ENCODE results near the gene LRRC63.
"Not testable (repeated sequence)": the region's sequence is repeated elsewhere in the genome, so short reads cannot be mapped to it uniquely, and the experiment has no call there.

Gene LRRC63

DNA sequence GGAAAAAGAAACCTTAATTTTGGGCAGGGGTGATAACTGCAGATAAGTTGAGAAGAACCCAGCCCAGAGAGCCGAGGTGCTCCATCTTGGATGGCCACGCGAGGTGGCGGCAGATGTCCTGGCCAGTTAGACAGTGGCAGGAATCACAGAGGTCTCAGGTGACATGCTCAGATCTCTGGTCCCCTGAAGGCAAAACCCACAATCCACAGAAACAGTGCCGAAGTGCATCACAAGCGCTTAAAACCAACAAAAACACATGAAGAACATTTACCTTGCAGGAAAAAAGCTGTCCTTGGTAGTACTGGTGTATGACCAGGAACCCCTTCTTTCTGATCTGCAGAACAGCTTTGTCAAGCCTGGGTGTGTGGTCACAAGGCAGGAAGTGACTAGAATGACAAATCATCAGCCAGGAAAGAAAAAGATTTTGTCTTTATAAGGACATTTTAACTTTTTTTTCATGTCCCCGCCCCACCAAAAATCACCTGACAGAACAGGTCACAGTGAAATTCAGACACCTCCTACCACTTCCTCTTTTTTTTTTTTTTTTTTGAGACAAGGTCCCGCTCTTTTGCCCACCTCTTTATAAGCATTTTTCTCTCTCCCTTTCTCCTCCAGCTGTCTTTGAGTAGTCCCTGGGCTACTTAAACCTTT lies 29.8 kb upstream of the LRRC63 start, which contains the start of gene LCP1:
Gene LCP1 (minus strand): TSS at position 338 of the 651 bp plus-strand sequence. CDS start 22,515 bp downstream, outside the sequence.
- peak; percentile 54 to 97 (median 80) for DNase-seq

DNA sequence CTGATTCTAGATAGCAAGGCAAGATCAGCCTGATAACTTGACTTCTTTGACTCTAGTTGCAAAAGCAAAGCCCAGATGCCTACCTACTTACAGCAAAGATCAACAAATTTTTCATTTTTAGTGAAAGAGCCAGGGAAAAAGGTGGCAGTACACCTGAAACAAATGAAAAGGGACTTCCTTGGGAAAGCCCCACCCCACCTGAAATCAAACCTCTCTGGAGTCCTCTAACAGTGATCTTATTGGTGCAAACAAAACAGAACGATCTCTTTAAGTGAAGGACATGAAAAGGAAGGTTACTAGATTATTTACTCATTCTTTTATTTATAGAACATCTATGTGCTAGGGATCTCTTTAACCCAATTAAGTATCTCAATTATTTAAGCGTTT lies 29.2 kb upstream of the LRRC63 start:
- DNase-seq: no peak

DNA sequence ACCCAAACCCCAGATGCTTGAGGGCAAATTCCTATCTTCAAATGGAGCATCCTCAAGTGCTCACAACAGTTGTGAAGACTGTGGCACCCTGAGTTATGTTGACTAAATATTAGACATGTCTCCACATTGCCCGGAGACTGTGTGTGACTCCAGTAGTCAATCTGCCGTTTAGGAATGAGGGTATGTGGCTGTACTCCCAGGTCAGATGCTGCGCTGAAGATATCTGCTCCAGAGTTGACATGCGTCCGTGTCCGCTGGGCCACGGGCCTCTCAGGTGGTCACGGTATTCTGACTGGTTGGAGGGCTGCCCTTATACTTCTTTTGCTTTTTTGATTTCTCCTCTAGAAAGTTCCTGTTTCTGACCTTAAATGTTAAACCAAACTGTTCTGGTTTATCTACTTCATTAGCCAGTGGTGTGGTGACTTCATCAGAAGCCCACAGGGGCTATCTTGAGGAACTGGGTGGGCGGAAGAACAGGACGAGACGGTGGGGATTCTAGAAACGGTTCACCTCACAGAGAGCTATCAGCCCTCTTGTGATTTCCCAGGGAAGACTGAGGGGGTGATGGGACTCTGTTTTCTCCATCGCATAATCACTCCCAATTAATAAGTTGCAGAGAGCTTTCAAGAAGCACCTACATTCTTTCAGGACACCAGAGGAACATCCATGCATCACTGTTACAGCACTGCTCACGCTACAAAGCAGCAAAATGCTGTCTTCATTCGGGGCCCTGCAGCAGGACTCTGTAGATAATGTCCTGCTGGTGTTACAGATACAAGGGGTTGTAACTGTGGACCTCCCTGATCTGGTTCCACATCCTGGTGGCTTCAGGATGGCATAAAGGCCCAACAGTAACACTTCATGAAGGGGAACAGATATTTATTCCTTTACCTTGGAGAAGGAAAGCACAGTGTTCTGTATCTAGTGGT lies 28.4 kb upstream of the LRRC63 start:
- DNase-seq: no peak

DNA sequence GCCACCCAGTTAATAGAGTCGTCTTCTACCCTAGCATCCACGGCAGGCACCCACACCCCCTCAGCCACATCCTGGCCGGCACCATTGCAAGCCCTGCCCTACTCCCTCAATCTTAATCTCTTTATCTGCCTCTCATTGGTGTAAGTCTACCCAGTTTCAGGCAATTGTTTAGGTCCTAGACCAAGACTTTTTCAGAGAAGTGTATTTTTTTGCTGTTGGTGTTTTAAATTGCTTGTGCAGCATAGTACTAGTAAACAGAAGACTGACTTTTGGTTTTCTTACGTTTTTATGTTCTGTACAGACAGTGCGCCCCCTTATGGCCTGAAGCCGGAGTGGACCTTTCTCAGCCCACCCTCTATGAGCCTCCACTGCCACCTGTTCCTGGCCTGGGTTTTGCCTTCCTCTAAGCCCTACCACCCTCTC lies 27.4 kb upstream of the LRRC63 start:
- peak; percentile 33 to 87 (median 60) for DNase-seq

DNA sequence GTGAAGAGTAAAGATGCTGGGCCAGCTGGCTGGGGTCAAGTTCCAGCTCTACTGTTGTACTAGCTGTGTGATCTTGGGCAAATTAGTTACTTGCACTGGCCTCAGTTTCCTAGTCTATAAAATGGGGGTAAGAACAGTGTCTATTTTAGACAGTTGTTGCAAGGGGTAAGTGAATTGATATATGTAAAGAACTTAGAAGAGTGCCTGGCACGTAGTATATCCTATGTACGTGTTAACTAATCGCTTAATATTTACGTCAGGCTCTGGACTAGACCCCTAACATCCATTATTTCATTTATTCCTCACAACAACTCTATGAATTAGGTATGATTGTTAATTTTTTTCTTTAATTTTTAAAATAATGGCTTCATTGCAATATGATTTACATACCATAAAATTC lies 26.1 kb upstream of the LRRC63 start:
- no peak for DNase-seq

DNA sequence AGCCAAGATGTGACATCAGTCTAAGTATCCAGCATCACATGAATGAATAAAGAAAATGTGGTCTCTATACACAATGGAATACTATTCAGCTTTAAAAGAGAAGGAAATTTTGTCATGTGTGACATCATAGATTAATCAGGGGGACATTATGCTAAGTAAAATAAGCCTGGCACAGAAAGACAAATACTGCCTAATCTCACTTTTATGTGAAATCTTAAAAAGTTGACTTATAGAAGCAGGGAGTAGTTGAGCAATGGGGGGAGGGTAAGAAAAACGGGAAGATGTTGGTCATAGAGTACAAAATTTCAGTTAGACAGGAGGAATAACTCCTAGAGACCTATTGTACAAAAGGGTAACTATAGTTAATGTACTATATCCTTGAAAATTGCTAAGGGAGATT lies 19.3 kb upstream of the LRRC63 start:
- no peak for DNase-seq

DNA sequence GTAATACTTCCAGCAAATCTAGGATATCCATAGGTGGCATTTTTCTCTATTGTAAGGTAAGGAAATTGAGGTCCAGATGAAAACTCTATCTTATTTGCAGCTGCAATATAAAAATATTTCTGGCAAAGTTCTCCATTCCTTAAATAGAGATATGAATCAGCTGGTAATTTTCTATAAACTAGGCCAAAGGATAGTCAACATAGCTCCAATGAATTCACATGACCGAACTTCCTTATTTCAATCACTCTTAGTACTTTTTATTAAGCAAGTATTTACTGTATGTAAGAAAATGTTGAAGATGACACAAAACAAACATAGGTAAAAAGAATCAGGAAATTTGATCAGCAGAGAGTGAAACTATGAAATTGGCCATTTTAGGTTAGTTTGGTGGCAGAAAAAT lies 16.7 kb upstream of the LRRC63 start:
- DNase-seq: no peak

DNA sequence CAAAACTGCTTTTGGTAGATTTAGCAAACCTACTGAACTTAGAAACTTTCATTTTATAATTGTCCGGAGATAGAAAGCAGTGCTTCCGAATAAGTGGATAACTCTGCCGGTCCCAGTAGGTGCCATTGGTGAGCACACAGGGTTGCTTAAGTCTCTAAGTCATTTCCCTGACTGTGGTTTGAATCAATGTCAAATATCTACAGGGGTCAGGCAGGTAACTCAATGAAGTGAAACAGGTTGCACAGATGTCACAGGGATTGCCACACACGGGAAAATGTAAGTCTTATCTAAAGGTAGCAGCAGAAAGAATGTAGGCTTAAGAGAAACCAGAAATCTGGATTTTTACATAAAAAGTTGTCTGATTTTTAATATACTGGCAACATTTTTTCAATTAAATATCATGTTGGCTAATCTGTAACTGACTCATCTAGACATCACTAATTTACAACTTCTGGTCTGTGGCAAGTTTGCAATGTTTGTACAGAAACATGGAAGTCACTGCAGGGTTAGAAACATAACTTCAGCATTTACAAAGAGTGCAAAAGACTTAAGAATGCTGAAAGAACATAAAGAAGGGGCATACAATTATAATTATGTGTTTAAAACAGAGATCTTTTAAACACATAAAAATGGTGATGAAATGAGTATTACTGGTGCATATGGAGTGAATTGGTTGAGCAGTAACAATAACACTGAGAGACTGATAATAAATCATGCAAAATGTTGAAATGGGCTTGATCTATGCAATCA lies 14.3 kb upstream of the LRRC63 start:
- no peak for DNase-seq

DNA sequence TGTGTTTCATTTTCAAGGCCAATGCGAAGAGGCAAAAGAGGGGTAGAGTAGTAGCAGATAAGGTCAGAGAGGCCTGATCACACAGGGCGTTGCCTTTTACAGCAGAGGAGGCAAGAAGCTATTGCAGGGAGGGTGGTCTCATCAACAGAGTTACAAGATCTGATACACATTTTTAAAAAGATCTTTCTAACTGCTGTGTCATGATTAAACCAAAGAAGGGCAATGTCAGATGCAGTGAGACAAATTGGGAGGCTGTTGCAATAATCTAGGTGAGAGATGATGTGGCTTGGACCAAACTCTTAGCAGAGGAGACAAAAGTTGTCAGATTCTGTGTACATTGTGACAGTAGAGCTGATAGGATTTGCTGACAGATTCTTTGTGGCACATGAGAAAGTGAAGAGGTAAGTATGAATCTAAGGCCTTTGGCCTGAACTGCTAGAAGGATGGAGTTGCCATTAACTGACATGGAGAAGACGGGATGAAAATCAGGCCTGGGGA lies 13.0 kb upstream of the LRRC63 start:
- no peak for DNase-seq

DNA sequence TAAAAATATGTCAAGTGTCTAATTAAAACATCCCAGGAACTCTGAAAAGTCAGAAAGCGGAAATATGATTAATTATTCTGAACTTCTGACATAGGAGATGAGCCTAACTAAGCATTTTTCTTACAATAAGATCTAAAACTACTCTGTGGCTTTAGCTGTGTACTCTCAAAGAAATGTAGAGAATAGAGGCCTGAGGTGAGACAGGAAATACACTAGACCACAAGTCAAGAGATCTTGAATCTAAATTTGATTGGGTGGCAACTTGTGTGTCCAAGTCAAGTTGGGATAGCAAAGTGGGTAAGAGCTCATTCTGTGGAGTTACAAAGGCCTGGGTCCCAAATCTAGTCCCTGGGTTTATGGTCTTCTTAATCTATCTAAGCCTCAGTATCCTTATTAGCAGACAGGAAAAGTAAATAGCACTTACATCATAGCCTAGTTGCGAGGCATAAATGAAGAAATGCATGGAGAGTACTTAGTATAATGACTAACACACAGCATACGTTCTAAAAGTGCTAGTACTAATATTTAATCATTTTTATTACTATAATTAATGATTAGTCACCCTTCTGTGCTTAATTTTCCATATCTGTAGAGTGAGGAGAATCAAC lies 9.4 kb upstream of the LRRC63 start:
- DNase-seq: peak in 1 of 5 donors; percentile 59

DNA sequence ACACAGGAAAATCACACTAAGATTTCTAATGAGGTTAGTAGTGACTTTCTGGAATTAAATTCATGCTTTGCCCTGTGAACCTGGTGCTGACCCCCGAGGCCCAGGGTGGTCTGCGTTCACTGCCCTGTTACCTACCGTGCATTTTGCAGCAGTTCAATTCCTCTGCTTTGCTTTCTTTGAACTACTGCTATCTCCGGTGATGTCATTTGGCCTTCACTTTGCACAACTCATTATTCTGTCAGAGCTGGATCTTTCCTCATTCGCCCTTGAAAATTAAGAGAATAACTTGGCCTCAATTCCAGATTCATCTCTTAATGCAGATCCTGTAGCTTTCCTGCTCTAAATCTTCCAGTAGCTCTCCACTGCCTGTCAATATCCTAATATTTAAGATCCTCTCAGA lies 8.8 kb upstream of the LRRC63 start:
- DNase-seq: no peak

DNA sequence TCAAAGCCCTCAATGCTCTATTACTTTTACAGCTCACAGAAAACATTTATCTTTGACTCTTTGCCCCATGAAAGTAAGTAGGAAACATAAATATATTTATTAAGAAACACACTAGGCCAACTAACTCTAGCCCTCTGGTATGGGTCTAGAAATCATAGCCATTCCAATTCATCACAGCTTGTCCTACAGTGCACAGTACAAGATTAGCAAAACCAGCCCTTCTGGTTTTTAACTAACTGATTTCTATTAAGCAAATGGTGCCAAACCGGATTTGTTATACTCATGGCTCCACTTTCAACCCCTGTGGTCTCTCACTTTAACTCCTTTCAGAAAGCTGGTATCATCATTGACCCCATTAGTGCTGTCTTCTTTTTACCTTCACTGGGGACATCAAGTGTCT lies 5.6 kb upstream of the LRRC63 start:
- no peak for DNase-seq

DNA sequence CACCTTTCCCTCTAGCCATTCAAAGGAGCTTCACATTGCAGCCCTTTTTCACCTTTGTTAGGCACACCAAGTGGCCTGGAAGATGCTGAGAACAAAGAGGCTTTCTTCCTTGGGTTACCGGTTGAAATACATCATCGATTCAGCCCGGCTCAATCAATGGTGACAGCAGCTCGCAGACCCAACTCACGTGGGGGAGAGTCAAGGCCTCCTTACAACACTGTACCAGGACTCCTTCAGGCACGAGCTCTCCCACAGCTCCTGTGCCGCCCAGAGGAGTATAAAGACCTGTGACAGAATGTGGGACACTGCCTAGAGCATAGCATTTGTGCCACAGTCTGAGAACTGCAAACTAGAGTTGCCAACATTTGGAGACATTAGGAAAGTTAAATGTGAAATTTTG lies 3.9 kb upstream of the LRRC63 start:
- DNase-seq: no peak

DNA sequence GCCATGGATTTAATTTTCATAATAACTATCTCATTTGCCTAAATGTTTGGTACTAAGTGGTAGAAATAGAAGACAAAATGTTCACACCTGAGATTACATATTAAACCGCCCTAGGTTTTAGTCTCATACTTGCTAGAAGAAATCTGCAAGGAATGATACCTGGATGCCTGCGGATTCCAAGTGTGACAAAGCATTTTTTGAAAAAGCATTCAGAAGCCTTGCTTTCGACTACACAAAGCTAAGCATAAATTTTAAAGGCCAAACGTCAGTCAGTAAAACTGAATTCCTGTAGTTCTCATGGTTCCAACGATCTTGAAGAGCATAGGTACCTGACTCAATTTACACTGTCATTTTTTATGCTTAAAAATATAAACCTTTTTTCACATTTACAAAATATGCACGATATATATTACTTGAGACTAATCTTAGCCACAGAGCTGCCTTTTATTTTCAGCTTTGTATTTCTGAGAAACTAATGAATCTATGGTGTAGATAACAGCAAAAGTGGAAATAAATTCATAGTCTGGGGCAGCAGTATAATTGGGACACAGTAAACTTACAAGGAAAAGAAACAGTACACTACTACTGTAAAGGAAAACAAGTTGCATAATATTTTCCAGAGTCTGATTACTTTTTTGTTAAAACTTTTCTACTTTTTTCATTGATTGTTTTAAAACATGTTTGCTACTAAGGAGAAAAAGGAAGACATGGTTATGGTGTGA lies 1.2 kb upstream of the LRRC63 start:
- DNase-seq: no peak

DNA sequence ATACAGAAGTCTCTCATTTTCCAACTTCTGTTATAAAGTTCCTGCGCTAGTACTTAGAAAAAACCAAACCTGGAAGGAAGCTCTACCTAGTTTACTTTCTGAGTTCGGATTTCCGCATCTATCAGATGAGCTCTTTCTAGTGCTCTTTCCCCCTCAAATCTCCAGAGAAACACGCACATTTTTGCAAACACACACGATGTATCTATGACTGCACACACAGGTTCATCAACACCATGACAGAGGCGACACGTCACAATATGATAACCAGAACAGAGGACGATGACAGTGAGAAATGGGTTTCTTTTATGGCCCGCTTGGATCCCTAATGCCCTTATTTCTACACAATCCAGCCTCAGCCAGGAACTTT lies 629 bp upstream of the LRRC63 start:
- DNase-seq: peak in 3 of 5 donors; percentile 9 to 60 (median 18)

DNA sequence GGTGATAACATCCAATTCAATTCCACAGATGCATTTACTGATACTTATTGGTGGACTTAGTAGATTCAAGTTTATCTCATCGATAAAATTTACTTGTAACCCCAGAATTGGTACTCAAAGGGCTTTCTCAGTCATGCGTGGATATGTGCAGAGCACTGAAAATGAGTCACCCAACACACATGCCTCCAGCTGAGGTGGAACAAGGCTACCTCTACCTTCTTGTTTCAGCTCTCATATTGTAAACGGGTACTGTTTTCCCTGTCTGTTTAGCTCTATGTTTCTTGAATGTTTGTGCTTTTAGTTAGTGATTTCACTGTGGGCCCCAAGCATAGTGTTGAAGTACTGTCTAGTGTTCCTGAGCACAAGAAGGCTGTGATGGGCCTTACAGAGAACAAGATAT lies 1.5 kb downstream of the LRRC63 start:
- peak in 1 of 5 donors; percentile 5 for DNase-seq

DNA sequence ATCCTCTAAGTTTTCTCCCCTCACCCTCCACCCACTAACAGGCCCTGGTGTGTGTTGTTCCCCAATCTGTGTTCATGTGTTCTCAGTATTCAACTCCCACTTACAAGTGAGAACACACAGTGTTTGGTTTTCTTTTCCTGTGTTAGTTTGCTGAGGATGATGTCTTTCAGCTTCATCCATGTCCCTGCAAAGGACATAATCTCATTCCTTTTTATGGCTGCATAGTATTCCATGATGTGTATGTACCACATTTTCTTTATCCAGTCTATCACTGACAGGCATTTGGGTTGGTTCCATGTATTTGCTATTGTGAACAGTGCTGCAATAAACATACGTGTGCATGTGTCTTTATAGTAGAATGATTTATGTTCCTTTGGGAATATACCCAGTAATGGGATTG lies 3.0 kb downstream of the LRRC63 start:
- not testable (repeated sequence) for DNase-seq

DNA sequence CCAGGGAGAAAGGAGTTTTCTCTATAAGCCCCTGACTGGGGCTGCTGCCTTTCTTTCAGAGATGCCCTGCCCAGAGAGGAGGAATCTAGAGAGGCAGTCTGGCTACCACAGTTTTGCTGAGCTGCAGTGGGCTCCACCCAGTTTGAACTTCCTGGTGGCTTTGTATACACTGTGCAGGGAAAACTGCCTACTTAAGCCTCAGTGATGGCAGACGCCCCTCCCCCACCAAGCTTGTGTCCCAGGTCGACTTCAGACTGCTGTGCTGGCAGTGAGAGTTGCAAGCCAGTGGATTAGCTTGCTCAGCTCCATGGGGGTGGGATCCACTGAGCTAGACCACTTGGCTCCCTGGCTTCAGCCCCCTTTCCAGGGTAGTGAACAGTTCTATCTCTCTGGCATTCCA lies 8.5 kb downstream of the LRRC63 start:
- peak in 1 of 5 donors; percentile 7 for DNase-seq

DNA sequence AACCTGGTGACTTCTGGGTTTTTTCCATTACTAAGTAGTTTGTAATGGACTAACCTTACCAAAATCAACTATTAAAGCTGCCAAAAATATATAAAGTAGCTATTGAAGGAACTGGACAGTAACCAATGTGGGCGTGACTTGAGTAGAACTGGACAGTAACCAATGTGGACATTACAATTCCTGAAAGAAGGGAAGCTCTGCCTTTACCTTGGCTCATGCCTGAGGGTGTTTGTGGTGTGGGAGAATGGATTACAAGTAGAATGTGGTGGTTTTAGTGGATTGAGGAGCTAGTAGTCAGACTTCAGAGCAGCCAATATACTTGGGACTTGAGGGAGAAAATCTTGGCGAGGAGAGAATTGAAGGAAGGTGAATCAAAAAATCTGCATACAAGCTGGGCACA lies 17.5 kb downstream of the LRRC63 start:
- DNase-seq: no peak

DNA sequence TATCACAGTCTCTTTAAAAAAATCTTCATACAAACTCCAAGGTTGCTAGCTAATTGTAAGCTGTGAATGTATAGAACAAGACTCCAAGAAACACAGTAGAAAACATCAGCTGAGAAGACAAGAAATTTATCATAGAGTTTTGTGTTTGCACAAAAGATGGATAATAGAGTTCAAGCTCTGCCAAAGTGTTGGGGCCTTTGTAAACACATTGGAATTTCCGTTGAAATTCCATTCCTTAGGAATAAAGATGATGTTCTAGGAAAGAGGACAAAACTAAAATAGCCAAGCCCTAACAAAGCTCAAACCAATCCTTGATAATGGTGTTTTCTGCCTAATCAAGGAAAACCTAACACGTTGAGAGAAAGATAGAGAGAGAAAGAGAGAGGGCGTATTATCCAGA lies 20.6 kb downstream of the LRRC63 start:
- no peak for DNase-seq

DNA sequence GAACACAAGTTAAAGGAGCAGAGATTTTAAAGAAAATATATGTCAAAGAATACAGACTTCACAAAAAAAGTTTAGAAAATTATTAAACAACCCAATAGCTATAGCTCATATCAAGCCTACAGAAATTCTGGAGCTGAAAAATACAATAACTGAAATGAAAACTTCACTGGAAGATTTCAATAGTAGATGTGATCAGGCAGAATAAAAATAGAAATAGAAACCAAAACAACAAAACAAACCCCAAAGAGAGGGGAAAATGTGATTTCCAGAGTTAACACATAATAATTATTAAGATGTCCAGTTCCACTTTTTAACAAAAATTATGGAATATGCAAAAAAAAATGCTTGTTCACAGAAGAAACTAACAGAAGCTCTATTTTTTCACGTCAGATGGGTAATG lies 23.6 kb downstream of the LRRC63 start:
- DNase-seq: no peak

DNA sequence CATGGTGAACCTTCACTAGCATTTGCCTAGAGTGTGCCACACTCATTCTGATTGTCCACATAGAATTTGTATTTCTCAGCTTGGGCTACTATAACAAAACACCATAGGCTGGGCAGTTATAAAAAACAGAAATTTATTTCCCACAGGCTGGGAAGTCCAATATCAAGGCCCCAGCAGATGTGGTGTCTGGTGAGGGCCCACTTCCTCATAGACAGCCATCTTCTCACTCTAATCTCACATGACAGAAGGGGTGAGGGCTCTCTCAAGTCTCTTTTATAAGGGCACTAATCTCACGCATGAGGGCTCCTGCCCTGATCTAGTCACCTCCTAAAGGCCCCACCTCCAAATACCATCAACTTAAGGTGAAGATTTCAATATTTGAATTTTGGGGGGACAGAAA lies 53.6 kb downstream of the LRRC63 start:
- DNase-seq: no peak
